GM23338 (cell line): ENCODE data around the gene PSMB11. TPM values are rescaled to one million over a fixed set of nuclear protein-coding genes. Genes with fewer than 3 reads are reported as not detected.

Source experiments
- ATAC-seq: fragments of 200-7000 bp; cut with Tn5 transposase; 3 replicates; pipeline ENCODE4 v1.9.1; 2020
- DNase-seq: peaks from one replicate; pipeline ENCODE4 v3.0.0-alpha.2; 2015; ENCODE audit warnings: low spot score
- H2AFZ ChIP-seq: fragments of 200-600 bp; sonication (generic); 2 replicates; pipeline ENCODE4 v1.8.0; 2016; ENCODE audit warnings: antibody characterized with exemption, mild to moderate bottlenecking, moderate library complexity
- H3F3A ChIP-seq: fragments of 200-600 bp; sonication (generic); replicated peaks from 2 replicates; pipeline ENCODE4 v1.8.0; 2017; ENCODE audit warnings: antibody characterized with exemption, mixed run types, low read depth
- H3K27ac ChIP-seq: fragments of 200-600 bp; sonication (generic); 2 replicates; pipeline ENCODE4 v1.6.1; 2016; ENCODE audit warnings: low read depth
- H3K27me3 ChIP-seq: fragments of 200-600 bp; sonication (generic); 2 replicates; pipeline ENCODE4 v1.8.0; 2016; ENCODE audit warnings: mild to moderate bottlenecking, mixed run types, moderate library complexity; ENCODE audit not compliant: insufficient read depth
- H3K36me3 ChIP-seq: fragments of 200-600 bp; sonication (generic); 2 replicates; pipeline ENCODE4 v1.8.0; 2016; ENCODE audit warnings: mild to moderate bottlenecking; ENCODE audit not compliant: insufficient read depth
- H3K4me1 ChIP-seq: fragments of 200-600 bp; sonication (generic); 2 replicates; pipeline ENCODE4 v1.8.0; 2016; ENCODE audit warnings: mild to moderate bottlenecking, moderate library complexity; ENCODE audit not compliant: insufficient read depth
- H3K4me2 ChIP-seq: fragments of 200-600 bp; sonication (generic); 2 replicates; pipeline ENCODE4 v1.7.1; 2017; ENCODE audit warnings: mixed run types
- H3K4me3 ChIP-seq: fragments of 200-600 bp; sonication (generic); 2 replicates; pipeline ENCODE4 v1.6.1; 2016; ENCODE audit warnings: mixed run types
- H3K79me2 ChIP-seq: fragments of 200-600 bp; sonication (generic); replicated peaks from 2 replicates; pipeline ENCODE4 v1.8.0; 2017; ENCODE audit warnings: mild to moderate bottlenecking; ENCODE audit not compliant: insufficient read depth
- H3K9me2 ChIP-seq: fragments of 200-600 bp; sonication (generic); 2 replicates; pipeline ENCODE4 v1.8.0; 2017; ENCODE audit not compliant: insufficient read depth
- H4K20me1 ChIP-seq: fragments of 200-600 bp; sonication (generic); replicated peaks from 2 replicates; pipeline ENCODE4 v1.8.0; 2017; ENCODE audit warnings: mild to moderate bottlenecking; ENCODE audit not compliant: insufficient read depth
- H3K27ac Mint-ChIP-seq: 2 replicates; pipeline ENCODE4 v1.8.0; 2020; ENCODE audit warnings: inconsistent platforms, mild to moderate bottlenecking, moderate library complexity, mixed read lengths
- H3K27me3 Mint-ChIP-seq: 3 replicates; pipeline ENCODE4 v1.8.0; 2022; ENCODE audit warnings: low read depth, mild to moderate bottlenecking, moderate library complexity, mixed read lengths, inconsistent platforms; ENCODE audit not compliant: insufficient read depth, poor library complexity
- H3K36me3 Mint-ChIP-seq: 3 replicates; pipeline ENCODE4 v1.8.0; 2021; ENCODE audit warnings: low read depth, mild to moderate bottlenecking, inconsistent platforms, moderate library complexity, mixed read lengths
- H3K4me1 Mint-ChIP-seq: 3 replicates; pipeline ENCODE4 v1.8.0; 2020; ENCODE audit warnings: mild to moderate bottlenecking, inconsistent platforms, mixed read lengths
- H3K4me3 Mint-ChIP-seq: 3 replicates; pipeline ENCODE4 v1.8.0; 2021; ENCODE audit warnings: moderate library complexity, mild to moderate bottlenecking, inconsistent platforms, mixed read lengths
- H3K9me3 Mint-ChIP-seq: 3 replicates; pipeline ENCODE4 v1.8.0; 2020; ENCODE audit warnings: moderate library complexity, mild to moderate bottlenecking, inconsistent platforms, mixed read lengths
- CREB1 ChIP-seq: fragments of 250-450 bp; sonication (Bioruptor Pico); IDR thresholded peaks from 2 replicates; pipeline ENCODE4 v1.5.0; 2020; ENCODE audit warnings: low read depth, mild to moderate bottlenecking, moderate library complexity
- CTCF ChIP-seq, 2 experiments: fragments of 200-600 bp in 1 of 2; sonication (generic) in 1 of 2; conservative IDR thresholded peaks; 2 replicates each; pipeline versions ENCODE4 v1.5.1 to v1.6.1; 2016 to 2017; ENCODE audit warnings: antibody characterized with exemption in 2 of 2, low read depth in 2 of 2, mild to moderate bottlenecking in 2 of 2, moderate library complexity in 1 of 2
- ETS1 ChIP-seq: IDR thresholded peaks from 2 replicates; pipeline ENCODE4 v1.6.1; 2016; ENCODE audit warnings: antibody characterized with exemption
- EZH2 ChIP-seq: fragments of 200-600 bp; sonication (generic); IDR thresholded peaks from one replicate; pipeline ENCODE4 v1.8.0; 2017; ENCODE audit warnings: antibody characterized with exemption, mild to moderate bottlenecking, low read depth; ENCODE audit not compliant: unreplicated experiment
- EZH2phosphoT487 ChIP-seq: fragments of 200-600 bp; sonication (generic); IDR thresholded peaks from one replicate; pipeline ENCODE4 v1.8.1; 2018; ENCODE audit warnings: antibody characterized with exemption; ENCODE audit not compliant: unreplicated experiment
- JUNB ChIP-seq: IDR thresholded peaks from one replicate; pipeline ENCODE4 v1.6.1; 2016; ENCODE audit warnings: antibody characterized with exemption; ENCODE audit not compliant: unreplicated experiment
- NANOG ChIP-seq: IDR thresholded peaks from 2 replicates; pipeline ENCODE4 v1.6.1; 2016; ENCODE audit warnings: antibody characterized with exemption, borderline replicate concordance
- POLR2AphosphoS5 ChIP-seq: IDR thresholded peaks from 2 replicates; pipeline ENCODE4 v1.6.1; 2016; ENCODE audit warnings: antibody characterized with exemption, low read depth
- REST ChIP-seq: IDR thresholded peaks from one replicate; pipeline ENCODE4 v1.6.1; 2018; ENCODE audit warnings: antibody characterized with exemption; ENCODE audit not compliant: unreplicated experiment
- STAT1 ChIP-seq: IDR thresholded peaks from one replicate; pipeline ENCODE4 v1.6.1; 2016; ENCODE audit warnings: antibody characterized with exemption; ENCODE audit not compliant: unreplicated experiment
- ZNF114 ChIP-seq: fragments of 250-450 bp; sonication (Bioruptor Pico); IDR thresholded peaks from 2 replicates; pipeline ENCODE4 v1.5.0; 2020; ENCODE audit warnings: mild to moderate bottlenecking, moderate library complexity
- ZNF331 ChIP-seq: fragments of 250-450 bp; sonication (Bioruptor Pico); IDR thresholded peaks from 2 replicates; pipeline ENCODE4 v1.5.0; 2020; ENCODE audit warnings: low read depth, mild to moderate bottlenecking, moderate library complexity
- ZNF462 ChIP-seq: fragments of 250-450 bp; sonication (Bioruptor Pico); IDR thresholded peaks from 2 replicates; pipeline ENCODE4 v1.5.0; 2020; ENCODE audit warnings: mild to moderate bottlenecking, moderate library complexity
- polyA plus RNA-seq: library from polyadenylated mRNA; unstranded; fragments of >200 nt; fragmentation: Nextera tagmentation; extraction: Ambion mirVana; gene quantifications from 2 replicates; pipeline ENCODE4 v1.2.1, GENCODE V29; 2016
- total RNA-seq: library from RNA; depleted of rRNA; stranded (reverse); fragments of >200 nt; shearing (Covaris generic); gene quantifications from 2 replicates; pipeline ENCODE4 v1.2.3, GENCODE V29; 2014

The PSMB11 gene
- total and polyA plus RNA-seq, 2 experiments from 2014 or later, result 0.07 TPM; not detected in 1

GRCh38 chr14:23090254-23090636 is 48.2 kb downstream of the PSMB11 start:
- Mint-ChIP-seq H3K36me3 (peaks cover 71% of the 10 kb centered on the region), H3K9me3 (no peaks in the 10 kb centered on the region), H3K4me3 (no peak overlapping the region), H3K27ac (no peak overlapping the region), H3K4me1 (no peaks in the 10 kb centered on the region; the same call in 2 of the 3 replicates), H3K27me3 (peaks cover 2% of the 10 kb centered on the region)
- no peak for DNase-seq
- Histone ChIP-seq H3K4me3 (no peak overlapping the region), H3K27me3 (no peaks in the 10 kb centered on the region), H3F3A (no peaks in the 10 kb centered on the region; the same call in 1 of the 2 replicates), H3K36me3 (peaks cover 63% of the 10 kb centered on the region), H4K20me1 (peaks cover 34% of the 10 kb centered on the region), H3K79me2 (peaks cover 59% of the 10 kb centered on the region), H3K4me2 (no peak overlapping the region), H3K27ac (no peak overlapping the region), H3K9me2 (no peaks in the 10 kb centered on the region), H2AFZ (no peak overlapping the region), H3K4me1 (peaks cover 6% of the 10 kb centered on the region; the same call in 1 of the 2 replicates)
- ATAC-seq, result no peak
- no peak for TF ChIP-seq EZH2
- TF ChIP-seq STAT1, result no peak
- no peak for TF ChIP-seq ZNF462 (CRISPR knock-in tag)
- no peak for TF ChIP-seq ZNF114
- no peak for TF ChIP-seq REST
- TF ChIP-seq JUNB, result no peak
- TF ChIP-seq NANOG, result no peak
- TF ChIP-seq POLR2AphosphoS5, result no peak
- TF ChIP-seq ZNF331 (CRISPR knock-in tag), result no peak
- no peak for TF ChIP-seq EZH2phosphoT487
- no peak for TF ChIP-seq CREB1 (CRISPR knock-in tag)
- no peak for TF ChIP-seq ETS1
- TF ChIP-seq CTCF (conservative IDR thresholded peaks at IDR 0.05; ENCODE audit: low read depth in 2 of 2), result no peak
